Fibroblast of lung (primary cell): ENCODE measurements around the gene TEX44.

ENCODE experiments used
- CTCF ChIP-seq, 2 donors: IDR thresholded peaks in 1 of 2; conservative IDR thresholded peaks in 1 of 2; 1 replicate in 1 of 2; 2 replicates in 1 of 2; pipeline ENCODE4 v1.5.1; 2011 to 2012; ENCODE audit warnings: low read length in 2 of 2, control low read depth in 1 of 2, inconsistent platforms in 1 of 2, low read depth in 1 of 2, mild to moderate bottlenecking in 1 of 2
- EZH2 ChIP-seq: IDR thresholded peaks from 2 replicates; pipeline ENCODE4 v1.5.1; 2012; ENCODE audit warnings: low read length, control low read depth, mild to moderate bottlenecking; ENCODE audit errors: missing control alignments

GRCh38 chr2:231622963-231623362 lies 30.3 kb downstream of the TEX44 start:
- TF ChIP-seq EZH2 (no peak), CTCF (conservative IDR thresholded peaks at IDR 0.05 in 1 of 2, IDR thresholded peaks at IDR 0.05 in 1 of 2; ENCODE audit: low read depth in 1 of 2, low read length in 2 of 2) (no peak)
